Glutamatergic neuron (in vitro differentiated cells): Measurements from ENCODE around the gene AKAP8L. TPM values are rescaled to one million over a fixed set of nuclear protein-coding genes. Genes with fewer than 3 reads are reported as not detected.

Source experiments
- DNase-seq: peaks from one replicate; pipeline ENCODE4 v3.0.0; 2022
- H3K27ac Mint-ChIP-seq: one replicate; pipeline ENCODE4 v1.8.0; 2020; ENCODE audit warnings: mild to moderate bottlenecking, mixed read lengths, inconsistent platforms; ENCODE audit not compliant: unreplicated experiment
- H3K27me3 Mint-ChIP-seq: one replicate; pipeline ENCODE4 v1.8.0; 2020; ENCODE audit warnings: mild to moderate bottlenecking, moderate library complexity, mixed read lengths, inconsistent platforms; ENCODE audit not compliant: unreplicated experiment
- H3K36me3 Mint-ChIP-seq: one replicate; pipeline ENCODE4 v1.8.0; 2020; ENCODE audit warnings: mild to moderate bottlenecking, mixed read lengths, inconsistent platforms; ENCODE audit not compliant: unreplicated experiment
- H3K4me1 Mint-ChIP-seq: one replicate; pipeline ENCODE4 v1.8.0; 2020; ENCODE audit warnings: mild to moderate bottlenecking, low read depth, mixed read lengths, inconsistent platforms; ENCODE audit not compliant: unreplicated experiment
- H3K4me3 Mint-ChIP-seq: one replicate; pipeline ENCODE4 v1.8.0; 2020; ENCODE audit warnings: mild to moderate bottlenecking, mixed read lengths, inconsistent platforms; ENCODE audit not compliant: unreplicated experiment
- H3K9me3 Mint-ChIP-seq: one replicate; pipeline ENCODE4 v1.8.0; 2020; ENCODE audit warnings: mild to moderate bottlenecking, moderate library complexity, mixed read lengths, inconsistent platforms; ENCODE audit not compliant: unreplicated experiment
- CTCF ChIP-seq: fragments of 200-600 bp; sonication (generic); IDR thresholded peaks from one replicate; pipeline ENCODE4 v1.5.0; 2021; ENCODE audit not compliant: partially characterized antibody, unreplicated experiment
- total RNA-seq: library from RNA; stranded (reverse); fragmentation: NEBNext Ultra II Directional; extraction: Animal tissue kit (Norgen Biotek cat#: 25700); gene quantifications from one replicate; pipeline ENCODE4 v1.2.1, GENCODE V29; 2021; ENCODE audit not compliant: unreplicated experiment

The AKAP8L gene
- total RNA-seq, 1 donor from 2014 or later, result 354 TPM

- Mint-ChIP-seq H3K27ac (peak overlapping the region; percentile 82), H3K27me3 (peaks cover 9% of the 10 kb centered on the region), H3K4me1 (peaks cover 26% of the 10 kb centered on the region), H3K9me3 (peaks cover 18% of the 10 kb centered on the region), H3K36me3 (no peaks in the 10 kb centered on the region), H3K4me3 (no peak overlapping the region)
- DNase-seq, result no peak
- no peak for TF ChIP-seq CTCF
Measured at GRCh38 chr19:15373644-15374043, 45.1 kb downstream of the AKAP8L start.

GRCh38 chr19:15372891-15373301, 45.9 kb downstream of the AKAP8L start:
- no peak for TF ChIP-seq CTCF
- H3K4me1 Mint-ChIP-seq, result peaks cover 21% of the 10 kb centered on the region
- no peaks in the 10 kb centered on the region for H3K36me3 Mint-ChIP-seq
- peak overlapping the region; percentile 75 for H3K27ac Mint-ChIP-seq
- H3K27me3 Mint-ChIP-seq, result peaks cover 4% of the 10 kb centered on the region
- peaks cover 15% of the 10 kb centered on the region for H3K9me3 Mint-ChIP-seq
- no peak overlapping the region for H3K4me3 Mint-ChIP-seq
- DNase-seq, result no peak

- Mint-ChIP-seq H3K27ac (peak overlapping the region; percentile 75), H3K9me3 (peaks cover 15% of the 10 kb centered on the region), H3K4me3 (peak overlapping the region; percentile 69), H3K36me3 (no peaks in the 10 kb centered on the region), H3K27me3 (peaks cover 4% of the 10 kb centered on the region), H3K4me1 (peaks cover 21% of the 10 kb centered on the region)
- DNase-seq, result no peak
- TF ChIP-seq CTCF, result no peak
Measured at GRCh38 chr19:15372470-15372869, 46.3 kb downstream of the AKAP8L start.

GRCh38 chr19:15371786-15372380, 46.9 kb downstream of the AKAP8L start:
- H3K4me3 Mint-ChIP-seq, result no peak overlapping the region
- H3K9me3 Mint-ChIP-seq, result peaks cover 15% of the 10 kb centered on the region
- no peak for DNase-seq
- TF ChIP-seq CTCF, result no peak
- peaks cover 4% of the 10 kb centered on the region for H3K27me3 Mint-ChIP-seq
- H3K36me3 Mint-ChIP-seq, result no peaks in the 10 kb centered on the region
- H3K27ac Mint-ChIP-seq, result peak overlapping the region; percentile 75
- H3K4me1 Mint-ChIP-seq, result peaks cover 17% of the 10 kb centered on the region

- H3K4me3 Mint-ChIP-seq, result no peak overlapping the region
- peaks cover 6% of the 10 kb centered on the region for H3K27me3 Mint-ChIP-seq
- DNase-seq, result no peak
- H3K27ac Mint-ChIP-seq, result no peak overlapping the region
- H3K4me1 Mint-ChIP-seq, result peaks cover 13% of the 10 kb centered on the region
- peaks cover 15% of the 10 kb centered on the region for H3K9me3 Mint-ChIP-seq
- H3K36me3 Mint-ChIP-seq, result no peaks in the 10 kb centered on the region
- no peak for TF ChIP-seq CTCF
Measured at GRCh38 chr19:15371119-15371518, 47.7 kb downstream of the AKAP8L start.
